ENCODE data around the gene ICA1.

Gene ICA1

DNA sequence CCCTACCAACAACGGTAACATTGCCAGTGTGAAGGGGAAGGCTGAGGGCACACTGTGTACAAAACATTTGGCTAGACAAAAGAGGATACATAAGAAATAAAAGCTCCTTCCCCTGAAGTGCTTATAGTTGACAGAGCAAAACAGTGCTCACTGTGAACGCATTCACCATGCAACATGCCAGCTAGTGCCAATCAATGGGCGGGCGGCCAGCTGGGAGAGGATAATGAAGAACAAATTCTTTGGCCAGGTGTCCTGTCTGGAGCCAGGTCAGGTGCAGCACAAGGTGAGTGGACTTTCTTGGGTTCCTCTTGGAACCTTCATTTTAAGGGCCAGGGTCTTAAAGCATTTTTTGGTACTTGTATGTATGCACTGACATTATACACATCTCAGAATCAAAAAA, 106.1 kb downstream of the ICA1 start:
- no peak for DNase-seq

DNA sequence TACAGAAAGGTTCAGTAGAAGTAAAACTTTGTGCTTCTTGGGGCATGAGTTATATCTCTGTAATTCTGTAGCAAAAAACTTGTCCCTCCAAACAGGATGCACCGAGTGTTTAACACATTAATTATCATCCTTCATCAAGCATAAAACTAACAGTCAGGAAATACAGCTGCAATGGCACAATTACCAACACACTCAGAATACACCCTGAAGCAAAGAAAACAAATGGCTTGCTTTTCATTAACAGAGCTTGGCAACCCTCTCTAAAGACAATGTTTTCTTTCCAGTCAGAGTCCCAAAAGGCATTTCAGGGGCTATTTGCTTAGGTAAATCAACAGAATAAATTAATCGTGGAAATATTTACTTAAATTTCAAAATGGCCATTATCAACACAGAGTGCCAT, 107.7 kb downstream of the ICA1 start:
- no peak for DNase-seq

DNA sequence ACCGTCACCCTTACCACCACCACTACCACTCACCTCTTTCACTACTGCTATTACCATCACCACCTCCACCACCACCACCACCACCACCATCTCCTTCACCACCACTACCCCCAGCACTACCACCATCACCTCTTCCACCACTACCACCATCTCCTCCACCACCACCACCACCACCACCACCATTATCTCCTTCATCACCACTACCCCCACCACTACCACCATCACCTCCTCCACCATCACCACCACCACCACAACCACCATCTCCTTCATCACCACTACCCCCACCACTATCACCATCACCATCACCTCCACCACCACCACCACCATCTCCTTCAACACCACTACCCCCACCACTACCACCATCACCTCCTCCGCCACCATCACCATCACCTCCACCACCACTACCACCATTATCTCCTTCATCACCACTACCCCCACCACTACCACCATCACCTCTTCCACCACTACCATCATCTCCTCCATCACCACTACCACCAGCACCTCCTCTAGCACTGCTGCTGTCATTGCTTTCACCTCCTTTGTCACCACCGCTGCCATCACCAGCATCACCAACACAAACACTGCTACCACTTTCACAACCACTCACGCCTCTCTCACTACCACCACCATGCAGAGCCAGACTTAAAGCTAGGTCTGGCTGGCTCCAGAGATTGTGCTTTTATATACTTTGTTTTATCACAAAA, 109.3 kb downstream of the ICA1 start:
- DNase-seq: no peak

DNA sequence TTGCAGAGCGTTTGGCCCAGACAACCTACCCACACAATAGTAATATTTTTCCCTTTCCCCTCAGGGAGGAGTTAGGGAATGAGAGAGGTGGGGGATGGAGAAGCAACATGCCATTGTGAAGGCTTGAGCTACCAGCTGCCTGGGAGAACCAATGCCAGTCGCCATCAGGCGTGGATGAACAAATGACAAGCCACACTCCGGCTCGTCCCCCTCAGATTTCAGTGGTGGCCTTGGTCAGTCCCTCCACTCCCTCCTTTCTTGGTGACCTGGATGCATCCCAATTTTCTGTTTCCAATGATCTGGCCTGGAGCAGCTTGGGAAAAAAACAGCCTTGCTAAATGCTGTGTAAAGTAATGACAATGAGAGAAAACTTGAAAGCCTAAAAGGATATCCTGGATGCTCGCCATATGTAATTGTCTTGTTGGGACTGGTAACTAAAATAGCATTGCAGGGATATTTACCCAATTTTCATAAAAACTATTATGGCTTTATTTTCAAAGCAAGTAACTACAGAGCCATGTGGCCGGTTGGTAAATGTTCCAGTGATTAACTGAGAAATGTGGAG, 110.7 kb downstream of the ICA1 start:
- no peak for DNase-seq

DNA sequence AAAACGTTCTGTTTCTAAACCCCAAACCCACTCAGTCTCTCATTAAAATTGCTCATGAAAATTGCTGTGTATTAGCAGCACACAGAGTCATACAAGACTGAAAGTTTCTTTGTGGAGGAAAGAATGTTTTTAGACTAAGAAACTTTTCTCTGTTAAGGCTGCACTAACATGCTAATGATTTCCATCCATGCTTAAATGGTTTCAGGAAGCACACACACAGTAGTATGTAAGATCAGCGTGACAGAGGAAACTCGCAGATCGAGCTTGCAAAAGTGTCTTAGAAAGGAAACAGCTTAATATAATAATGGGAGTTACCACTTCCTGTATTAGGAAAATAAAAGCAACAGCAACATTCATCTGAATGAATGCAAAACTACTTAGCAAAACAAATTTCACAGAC, 112.7 kb downstream of the ICA1 start:
- DNase-seq: no peak

DNA sequence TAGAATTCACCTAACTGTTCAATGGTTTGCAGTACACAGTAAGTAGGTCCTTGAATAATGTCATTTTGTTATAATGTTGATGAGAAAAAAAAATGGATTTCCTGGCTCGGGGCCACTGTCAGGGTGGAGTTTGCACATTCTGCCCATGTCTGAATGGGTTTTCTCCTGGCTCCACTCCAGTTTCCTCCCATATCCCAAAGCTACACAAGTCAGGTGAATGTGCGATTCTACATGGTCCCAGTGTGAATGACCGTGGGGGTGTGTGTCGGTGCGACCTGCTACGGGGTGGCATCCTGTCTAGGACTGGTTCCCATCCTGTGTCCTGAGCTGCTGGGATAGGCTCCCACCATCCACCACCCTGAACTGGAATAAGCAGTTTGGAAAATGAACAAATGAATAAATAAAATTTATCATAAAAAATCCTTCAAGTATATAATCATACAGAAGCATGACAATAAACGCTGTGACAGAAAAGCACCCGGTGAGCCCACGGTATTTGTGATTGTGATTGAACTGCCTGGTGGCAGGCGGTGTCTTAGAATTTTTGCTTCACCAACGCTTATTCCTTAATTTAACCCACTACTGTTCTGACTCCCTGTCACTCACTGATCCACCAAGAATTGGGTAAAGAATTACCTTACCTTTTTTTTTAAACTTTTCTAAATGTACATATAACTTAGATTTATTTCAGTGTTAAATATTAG, 114.1 kb downstream of the ICA1 start:
- no peak for DNase-seq

DNA sequence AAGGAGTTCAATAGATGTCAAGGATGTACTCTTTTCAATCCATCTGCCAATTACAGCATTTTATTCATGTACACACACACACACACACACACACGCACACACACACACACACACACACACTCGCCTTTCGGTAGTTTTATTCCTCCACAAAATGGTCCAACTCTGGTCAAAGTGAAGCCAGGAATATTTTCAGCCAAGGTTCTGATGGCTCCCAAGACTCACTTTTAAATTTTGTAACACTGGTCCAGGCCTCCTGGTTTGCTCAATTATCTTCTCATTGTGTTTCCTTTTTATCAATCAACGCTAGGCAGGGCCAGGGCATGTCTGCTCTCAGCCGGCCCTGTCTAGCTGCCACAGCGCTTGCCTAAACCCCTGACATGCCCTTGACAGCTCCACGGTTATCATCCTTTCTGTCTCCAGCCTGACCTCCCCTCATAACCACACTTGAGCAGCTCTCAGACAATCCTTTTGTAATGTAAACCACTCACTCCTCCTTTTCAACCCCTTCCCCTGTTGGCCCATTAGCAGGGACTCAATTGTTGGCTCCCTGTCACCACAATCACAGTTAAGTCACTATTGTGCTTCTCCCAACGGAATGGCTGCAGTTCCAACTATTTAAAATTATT, 115.1 kb downstream of the ICA1 start:
- DNase-seq: no peak

DNA sequence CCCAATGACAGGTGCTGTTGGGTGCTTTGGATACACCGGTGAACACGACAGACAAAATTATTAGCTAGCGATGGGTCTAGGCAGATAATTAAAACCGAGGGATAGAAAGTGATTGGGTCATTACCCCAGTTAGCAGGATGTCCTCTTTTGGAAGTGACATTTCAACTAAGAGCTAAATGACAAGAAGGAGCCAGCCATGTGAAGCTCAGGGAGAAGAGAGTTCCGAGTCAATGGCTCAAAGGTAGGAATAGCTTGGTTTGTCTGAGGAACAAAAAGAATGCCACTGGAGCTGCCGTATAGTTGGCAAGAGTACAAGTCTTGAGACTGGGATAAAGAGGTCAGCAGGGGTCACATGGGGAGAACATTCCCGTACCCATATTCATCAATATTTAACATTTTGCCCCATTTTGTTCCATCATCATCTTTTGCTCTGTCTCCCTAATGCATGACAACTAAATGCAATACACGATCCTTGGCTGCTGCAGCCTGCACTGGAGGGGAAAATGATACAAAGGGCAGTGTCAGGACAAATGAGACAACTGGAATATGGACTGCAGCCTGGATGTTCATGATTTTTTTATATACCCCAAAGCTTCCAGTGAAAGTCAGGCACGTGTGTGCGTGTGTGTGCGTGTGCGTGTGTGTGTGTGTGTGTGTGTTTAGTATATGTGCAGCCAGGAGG, 115.7 kb downstream of the ICA1 start:
- no peak for DNase-seq

DNA sequence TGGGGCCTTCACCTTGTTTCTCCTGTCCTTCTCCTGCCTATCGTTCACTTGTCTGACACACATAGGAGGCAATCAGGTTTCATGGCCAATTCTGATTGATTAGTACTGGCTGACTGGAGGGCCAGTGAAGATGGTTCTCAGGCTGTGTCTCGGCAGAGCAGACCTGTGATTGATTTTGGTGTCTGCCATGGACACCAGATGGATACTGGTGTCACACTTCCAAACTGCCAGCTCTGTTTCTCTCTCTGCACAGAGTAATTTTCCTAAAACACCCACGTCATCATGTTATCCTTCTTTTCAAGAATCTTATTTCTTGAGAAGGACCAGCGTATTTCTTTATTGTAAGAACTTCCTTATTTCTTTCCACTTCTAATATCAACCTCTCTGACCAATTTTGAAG, 117.1 kb downstream of the ICA1 start:
- no peak for DNase-seq

DNA sequence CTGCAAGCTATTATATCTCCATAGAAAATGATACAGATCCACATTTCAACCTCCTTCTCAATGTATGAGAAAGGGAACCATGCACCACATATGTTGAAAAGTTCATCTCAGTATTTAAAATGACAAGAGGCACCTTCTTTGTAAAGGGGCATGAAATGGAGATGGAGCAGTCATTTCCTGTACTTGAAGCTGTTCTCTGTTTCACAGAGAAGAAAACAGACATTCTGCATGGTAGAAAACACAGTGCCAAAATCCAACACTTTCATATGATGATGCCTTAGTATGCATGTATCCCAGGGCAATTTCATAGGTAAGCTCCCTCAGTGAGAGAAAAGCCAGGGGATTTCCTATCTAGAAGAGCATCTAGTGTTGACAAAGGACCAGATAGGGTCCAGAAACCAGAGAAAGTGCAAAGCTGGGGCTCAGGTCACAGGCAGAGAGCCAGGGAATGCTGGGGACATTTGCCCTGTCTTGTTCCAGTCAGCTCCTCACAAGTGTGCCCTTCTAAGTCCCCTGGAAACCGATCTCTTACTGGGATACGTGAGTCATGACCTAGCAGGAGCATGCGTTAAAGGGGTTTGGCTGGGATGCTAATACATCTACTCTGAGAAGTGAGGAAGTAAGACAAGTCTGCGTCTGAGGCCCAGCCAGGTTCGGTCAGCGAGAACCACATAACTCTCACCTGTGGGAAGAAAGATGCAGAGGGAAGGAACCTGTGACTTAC, 118.7 kb downstream of the ICA1 start:
- no peak for DNase-seq

DNA sequence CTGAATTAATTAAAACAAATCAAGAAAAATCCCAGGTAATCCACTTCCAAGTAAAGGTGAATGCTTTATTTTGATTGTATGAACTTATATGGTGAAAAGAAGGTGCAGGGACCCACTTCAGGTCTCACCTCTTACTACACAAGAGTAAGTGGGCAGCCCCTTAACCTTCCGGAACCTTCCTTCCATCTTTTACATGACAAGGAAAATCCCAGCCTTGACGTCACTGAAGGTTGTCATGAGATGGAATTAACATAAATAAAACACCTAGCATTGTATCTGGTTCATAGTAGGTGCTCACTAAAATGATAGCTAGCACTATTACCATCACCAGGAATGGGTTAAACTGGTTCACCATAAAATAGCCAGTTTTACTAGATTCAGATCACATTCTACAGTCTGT, 119.5 kb downstream of the ICA1 start:
- DNase-seq: no peak

DNA sequence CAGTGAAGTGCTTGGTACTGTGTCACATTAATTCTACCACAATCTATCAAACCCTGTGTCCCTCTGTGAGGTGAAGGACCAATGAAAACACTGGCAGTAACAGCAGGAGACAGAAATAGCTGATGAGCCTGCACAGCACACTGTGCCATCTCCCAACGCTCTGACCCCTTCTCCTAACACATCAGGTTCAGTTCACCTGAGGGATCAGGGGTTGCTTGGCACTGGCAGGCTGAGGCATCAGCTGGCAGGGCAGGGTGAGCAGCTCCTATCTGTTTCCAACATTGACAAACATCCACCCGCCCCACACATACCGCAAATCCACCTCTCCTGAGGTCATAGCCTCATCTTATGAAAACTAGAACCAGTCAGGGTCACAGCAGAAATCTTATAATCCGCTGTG, 120.9 kb downstream of the ICA1 start:
- no peak for DNase-seq

DNA sequence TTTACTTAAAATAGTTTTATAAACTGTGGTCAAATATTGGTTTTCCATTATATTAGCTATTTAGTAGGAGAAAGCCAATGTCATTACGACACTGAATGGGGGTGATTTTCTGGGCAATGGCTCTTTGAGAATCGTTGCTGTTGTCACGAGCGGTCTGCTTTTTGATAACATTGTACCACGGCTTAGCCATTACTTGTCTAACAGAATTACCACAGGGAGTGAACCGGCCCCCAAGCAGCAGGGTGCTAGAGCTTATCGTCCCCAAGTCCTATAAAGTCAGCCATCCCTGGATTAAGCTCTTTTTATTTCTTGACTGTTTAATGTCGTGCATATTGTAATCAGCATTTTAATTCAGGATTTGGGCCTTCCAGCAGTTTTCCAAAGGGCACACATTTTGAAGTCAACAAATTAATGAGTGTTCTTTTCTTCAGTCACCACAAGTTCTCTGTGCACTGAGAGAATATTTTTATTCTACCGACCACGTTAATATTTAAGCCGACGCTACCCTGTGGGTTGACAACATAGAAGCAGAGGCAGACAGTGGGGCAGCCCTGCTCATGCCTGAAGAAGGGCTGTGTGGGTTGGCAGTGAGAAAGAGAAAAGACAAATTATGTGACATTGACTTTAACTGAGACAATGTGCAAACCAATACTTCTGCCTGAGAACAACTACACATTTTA, 125.8 kb downstream of the ICA1 start:
- no peak for DNase-seq

DNA sequence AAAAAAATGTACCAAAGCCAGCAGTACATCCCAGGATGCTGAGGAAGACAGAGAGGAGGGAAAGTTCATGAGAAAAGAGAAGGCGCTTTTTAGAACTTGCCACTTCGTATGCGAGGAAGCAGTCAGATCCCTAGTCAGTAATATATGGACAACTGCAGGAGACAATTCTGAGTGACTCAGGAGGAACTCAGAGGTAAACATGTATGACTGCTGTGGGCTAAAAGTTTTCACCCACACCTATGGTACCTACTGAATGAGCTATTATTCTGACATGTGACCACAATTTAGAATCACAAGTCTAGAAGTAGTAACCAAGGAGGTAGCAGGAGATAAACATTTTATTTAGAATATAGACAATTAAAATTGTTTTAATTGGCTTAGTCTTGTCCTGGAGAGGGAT, 126.5 kb downstream of the ICA1 start:
- no peak for DNase-seq

DNA sequence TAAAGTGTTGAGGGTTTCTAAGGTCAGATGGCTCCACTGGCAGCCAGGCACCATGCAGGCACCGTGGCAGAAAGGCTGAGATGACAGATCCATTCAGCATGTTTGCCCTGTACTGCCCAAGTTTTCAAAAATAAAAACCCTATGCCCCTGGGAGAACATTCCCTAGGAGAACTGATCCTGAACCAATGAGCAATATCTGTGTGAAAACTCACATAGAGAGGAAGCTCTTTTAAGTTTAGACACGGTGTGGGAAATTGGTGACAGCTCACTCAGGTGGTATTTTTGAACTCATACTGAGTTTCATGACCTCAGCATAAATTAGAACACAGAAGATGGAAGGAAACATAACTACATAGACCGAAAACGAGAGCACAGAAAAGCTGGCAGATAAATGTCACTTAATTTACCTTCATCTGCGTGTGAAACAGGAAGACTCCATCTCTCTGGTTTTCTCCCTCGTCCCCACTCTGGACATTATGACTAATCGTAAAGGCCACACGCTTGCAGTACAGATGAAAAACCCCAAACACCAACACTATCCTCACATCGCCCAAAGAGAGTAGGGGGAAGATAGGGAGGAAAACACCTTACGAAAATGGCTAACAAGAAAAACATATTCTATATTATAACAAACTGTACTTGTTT, 127.8 kb downstream of the ICA1 start:
- DNase-seq: no peak

DNA sequence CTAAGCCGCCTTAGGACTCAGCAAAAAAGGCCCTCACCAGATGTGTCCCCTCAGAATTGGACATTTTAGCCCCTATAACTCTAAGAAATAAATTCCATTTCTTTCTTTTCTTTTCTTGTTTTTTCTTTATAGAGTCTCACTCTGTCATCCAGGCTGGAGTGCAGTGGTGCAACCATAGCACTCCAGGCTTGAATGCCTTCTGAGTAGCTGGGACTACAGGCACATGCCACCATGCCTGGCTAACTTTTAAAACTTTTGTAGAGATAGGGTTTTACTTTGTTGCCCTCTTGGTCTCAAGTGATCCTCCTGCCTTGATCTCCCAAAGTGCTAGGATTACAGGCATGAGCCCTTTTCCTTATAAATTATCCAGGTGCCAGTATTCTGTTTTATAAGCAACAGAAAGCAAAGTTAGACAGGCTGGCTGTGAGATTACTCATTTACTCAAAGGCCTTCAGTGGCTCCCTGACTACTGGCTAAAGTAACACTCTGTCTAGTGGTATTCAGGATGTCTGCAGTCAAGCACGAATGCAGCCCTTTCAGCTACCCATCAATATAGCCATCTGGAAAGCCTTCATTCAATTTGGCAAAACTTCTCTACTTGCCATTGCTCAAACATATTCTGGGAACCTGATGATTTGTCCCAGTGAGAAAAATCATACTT, 128.6 kb downstream of the ICA1 start:
- DNase-seq: no peak

DNA sequence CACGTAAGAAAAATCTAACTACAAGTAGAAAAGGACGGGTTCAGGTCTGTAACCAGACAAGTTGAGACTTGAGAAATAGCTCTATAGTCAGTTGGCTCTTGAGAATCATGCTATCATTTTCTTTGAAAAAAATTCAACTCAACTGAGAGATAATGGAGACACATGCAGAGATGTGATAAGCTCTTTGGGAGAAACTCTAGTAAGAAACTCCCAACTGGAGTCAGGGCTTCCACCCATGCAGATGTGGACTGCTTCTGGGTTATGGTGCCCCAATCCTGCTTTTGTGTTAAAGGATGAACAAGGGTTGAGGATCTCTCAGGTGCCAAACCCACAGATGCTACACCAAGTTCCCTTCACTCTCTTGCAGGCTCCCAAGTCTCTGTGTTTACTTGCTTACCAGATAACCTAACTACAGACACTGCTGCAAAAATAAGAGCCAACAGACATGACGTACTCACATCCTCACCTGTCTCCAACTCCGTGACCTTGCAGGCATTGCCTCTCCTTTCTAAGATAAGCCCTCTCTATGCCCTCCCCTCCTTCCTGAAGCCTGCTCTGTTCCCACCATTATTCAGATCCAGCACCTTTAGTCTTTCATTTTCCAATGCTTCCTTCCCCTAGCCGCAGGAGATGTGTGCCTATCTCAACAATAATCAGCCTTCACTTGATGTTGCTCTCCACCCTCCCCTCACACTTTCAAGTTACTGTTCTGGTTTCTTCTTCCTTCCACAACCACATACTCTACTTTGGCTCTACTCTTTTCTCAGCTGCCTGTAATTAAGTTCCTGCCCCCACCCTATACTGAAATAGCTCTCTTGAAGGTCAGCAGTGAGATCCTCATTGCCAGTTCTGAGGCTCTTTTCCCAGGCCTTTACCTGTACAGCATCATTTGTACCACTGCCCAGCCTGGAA, 130.0 kb downstream of the ICA1 start:
- DNase-seq: no peak

DNA sequence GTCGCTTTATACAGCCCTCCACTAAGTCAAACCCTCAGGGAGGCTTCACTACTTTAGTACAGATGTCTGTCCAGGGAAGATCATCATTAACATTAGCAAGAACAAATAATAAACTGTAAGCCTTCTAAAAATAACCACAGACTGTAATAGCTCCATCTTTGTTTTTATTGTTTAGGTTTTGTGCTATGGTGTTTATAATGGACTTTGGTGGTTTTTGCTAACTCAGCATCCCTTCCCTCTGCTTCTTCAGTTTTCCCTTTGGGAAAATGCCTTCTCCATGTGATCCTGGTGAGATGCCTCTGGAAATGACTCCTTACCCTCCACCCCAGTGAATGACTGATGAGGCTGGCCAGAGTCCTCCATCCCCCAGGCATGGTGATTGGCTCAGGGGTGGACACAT, 131.3 kb downstream of the ICA1 start:
- no peak for DNase-seq

DNA sequence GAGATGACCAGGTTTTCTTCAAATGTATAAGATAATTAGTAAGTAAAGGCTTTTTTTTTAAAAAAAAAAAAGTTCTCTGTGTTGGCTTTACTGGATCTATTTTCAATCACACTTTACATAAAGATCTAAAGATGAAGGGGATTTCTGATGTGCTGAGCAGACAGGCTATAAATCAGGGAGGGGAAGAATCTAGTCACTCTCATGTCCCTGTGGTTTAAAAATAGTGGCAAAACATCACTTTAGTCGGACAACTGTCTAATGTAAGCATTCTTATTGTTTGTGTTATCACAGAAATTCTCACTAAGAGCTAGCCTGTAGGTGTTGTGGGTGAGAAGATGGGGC, 132.7 kb downstream of the ICA1 start:
- DNase-seq: no peak
